GM13976 (cell line): ENCODE measurements around the gene IMPG2.
"Not testable (repeated sequence)": the region's sequence is repeated elsewhere in the genome, so short reads cannot be mapped to it uniquely, and the experiment has no call there.

ENCODE experiments used
- DNase-seq: peaks from one replicate; pipeline ENCODE4 v3.0.0; 2012; ENCODE audit warnings: low spot score
- in situ Hi-C: fragments of 300-500 bp; cut with MboI; formaldehyde crosslinking; loops from one replicate; pipeline ENCODE4 v1.12.0; 2022; ENCODE audit warnings: low sequenced_read_pairs, mixed read lengths, inconsistent platforms; ENCODE audit not compliant: unreplicated experiment
- TF ChIP-seq, protein P1 (sequence below): IDR thresholded peaks from 2 replicates; pipeline ENCODE4 v1.5.1; 2012; ENCODE audit warnings: borderline replicate concordance, mild to moderate bottlenecking; ENCODE audit not compliant: insufficient read depth; ENCODE audit errors: extremely low read depth, missing control alignments, control extremely low read depth

The IMPG2 gene

DNA sequence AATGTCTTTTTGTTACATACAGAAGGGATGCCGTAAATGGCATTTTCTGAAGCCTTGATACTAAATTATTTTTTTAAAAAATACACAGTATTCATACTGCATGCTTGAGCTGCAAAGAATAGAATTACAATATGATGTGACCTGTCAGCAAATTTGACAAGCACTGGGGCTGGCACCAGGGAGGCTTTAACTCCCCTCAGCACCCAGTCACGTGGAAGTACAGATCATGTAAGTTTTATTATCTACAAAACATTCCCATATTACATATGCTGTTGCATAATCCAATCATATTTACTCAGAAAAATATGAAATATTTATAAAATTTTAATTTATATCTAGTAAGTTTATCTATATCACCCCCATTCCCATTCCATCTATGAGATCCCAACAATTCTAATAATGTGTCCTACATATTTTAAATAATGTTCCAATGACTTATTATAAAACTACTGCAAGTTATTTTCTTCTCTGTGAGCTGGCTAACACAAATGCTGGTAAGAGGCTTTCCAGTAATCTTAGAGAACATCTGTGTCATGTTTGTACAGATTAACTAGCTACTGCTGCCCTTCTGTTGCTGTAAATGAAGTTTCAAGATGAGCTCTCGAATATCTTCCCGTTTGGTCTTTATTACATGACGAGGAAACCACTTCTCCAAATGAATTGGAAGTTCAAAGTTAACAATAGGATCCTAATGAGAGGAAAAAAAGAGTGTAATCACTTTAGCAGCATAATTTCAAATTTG, 5.2 kb upstream of the IMPG2 start:
- in situ Hi-C loops = no loop called here
- TF ChIP-seq, protein P1, sequence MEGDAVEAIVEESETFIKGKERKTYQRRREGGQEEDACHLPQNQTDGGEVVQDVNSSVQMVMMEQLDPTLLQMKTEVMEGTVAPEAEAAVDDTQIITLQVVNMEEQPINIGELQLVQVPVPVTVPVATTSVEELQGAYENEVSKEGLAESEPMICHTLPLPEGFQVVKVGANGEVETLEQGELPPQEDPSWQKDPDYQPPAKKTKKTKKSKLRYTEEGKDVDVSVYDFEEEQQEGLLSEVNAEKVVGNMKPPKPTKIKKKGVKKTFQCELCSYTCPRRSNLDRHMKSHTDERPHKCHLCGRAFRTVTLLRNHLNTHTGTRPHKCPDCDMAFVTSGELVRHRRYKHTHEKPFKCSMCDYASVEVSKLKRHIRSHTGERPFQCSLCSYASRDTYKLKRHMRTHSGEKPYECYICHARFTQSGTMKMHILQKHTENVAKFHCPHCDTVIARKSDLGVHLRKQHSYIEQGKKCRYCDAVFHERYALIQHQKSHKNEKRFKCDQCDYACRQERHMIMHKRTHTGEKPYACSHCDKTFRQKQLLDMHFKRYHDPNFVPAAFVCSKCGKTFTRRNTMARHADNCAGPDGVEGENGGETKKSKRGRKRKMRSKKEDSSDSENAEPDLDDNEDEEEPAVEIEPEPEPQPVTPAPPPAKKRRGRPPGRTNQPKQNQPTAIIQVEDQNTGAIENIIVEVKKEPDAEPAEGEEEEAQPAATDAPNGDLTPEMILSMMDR = no peak
- no peak for DNase-seq

DNA sequence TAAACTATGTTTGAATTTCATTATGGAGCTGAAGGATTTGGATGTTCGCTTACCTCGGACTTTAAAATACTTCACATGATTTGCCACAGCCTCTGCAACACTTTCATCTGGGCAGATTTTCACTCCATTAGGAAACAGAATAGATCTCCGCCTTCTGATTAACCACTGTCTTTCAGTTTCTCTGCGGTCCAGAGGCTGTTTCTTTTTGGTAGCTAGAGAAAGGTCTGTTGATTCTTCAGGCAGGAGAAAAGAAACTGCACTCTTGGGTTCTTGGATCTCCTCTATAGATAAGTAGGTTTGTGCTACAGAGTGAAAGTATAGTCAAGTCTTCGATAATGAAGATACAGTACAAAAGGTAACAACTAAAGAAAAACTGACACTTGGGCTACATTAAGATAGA, 844 bp downstream of the IMPG2 start:
- TF ChIP-seq, protein P1 = no peak
- no peak for DNase-seq
- in situ Hi-C loops = no loop called here

DNA sequence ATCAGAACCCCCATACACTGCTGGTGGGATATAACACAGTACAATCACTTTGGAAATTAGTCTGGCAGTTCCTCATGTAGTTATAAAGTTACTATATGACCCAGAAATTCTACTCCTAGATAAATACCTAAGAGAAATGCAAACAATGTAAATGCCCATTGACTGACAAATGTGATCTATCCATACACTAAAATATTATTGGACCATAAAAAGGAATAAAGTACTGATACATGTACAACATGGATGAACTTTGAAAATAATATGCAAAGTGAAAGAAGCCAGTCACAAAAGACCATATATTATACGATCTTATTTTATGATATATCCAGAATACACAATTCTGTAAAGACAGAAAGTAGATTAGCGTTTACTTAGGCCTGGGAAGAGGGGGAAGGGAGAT, 7.8 kb downstream of the IMPG2 start:
- in situ Hi-C loops = no loop called here
- no peak for DNase-seq
- TF ChIP-seq, protein P1 = no peak

DNA sequence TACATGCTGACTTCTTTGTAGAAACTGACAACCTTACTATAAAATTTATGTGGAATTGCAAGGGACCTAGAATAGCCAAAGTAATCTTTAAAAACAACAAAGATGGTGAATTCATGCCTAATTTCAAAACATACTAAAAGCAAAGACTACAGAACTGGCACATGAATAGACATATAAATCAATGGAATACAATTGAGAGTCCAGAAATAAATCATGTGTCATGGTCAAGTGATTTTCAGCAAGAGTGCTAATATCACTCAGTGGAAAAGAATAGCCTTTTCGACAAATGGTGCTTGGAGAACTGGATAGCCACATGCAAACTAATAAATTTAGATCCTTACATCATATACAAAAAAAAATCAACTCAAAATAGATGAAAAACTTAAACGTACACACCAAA, 8.7 kb downstream of the IMPG2 start:
- TF ChIP-seq, protein P1 = no peak
- in situ Hi-C loops = no loop called here
- no peak for DNase-seq

DNA sequence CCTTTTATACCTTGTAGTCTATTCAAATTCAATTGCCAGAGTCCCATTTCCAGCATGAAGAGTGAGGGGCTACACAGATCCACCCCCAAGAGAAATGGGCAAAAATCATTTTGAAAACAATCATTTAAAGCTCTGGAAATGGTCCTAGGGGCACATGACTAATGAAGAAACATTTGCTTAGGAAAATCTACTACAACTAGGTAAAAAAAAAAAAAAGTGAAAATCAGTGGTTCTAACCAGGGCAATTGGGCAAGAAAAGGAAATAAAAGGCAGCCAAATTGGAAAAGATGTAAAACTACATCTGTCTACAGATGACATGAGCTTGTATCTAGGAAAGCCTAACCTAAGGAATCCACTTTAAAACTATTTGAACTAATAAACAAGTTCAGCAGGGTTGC, 9.4 kb downstream of the IMPG2 start:
- no peak for DNase-seq
- in situ Hi-C loops = no loop called here
- TF ChIP-seq, protein P1 = no peak

DNA sequence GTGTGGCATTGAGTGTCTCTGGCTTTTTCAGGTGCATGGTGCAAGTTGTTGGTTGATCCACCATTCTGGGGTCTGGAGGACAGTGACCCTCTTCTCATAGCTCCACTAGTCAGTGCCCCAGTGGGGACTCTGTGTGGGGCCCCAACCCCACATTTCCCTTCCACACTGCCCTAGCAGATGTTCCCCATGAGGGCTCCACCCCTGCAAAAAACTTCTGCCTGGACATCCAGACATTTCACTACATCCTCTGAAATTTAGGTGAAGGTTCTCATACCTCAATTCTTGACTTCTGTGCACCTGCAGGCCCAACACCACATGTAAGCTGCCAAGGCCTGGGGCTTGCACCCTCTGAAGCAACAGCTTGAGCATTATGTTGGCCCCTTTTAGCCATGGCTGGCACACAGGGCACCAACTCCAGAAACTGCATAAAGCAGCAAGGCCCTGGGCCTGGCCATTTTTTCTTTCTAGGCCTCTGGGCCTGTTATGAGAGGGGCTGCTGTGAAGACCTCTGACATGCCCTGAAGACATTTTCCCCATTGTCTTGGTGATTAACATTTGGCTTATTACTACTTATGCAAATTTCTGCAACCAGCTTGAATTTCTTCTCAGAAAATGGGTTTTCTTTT, 12.1 kb downstream of the IMPG2 start:
- in situ Hi-C loops, DNase-seq: not testable (repeated sequence)

DNA sequence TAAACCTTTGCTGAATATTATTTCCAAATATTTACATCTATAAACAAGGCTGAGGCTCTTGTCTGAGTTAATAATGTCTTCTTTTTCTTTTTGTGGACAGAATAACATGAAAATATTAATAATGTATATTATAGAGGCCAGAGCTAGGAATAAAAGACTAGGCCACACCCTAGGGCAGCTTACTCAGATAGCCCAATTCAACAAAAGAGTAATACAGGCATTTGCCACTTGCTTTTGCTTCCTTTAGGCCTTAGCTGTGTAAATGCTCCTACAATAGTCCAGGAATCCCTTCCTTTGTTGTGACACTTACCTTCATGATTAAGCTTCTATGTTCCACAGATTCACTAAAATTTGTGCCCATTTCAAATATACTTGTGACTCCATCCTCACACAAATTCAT, 16.5 kb downstream of the IMPG2 start:
- in situ Hi-C loops = no loop called here
- DNase-seq = no peak
- TF ChIP-seq, protein P1 = no peak
